Measurements from ENCODE around the gene NEDD8.

- TF ChIP-seq CTCF (IDR thresholded peaks at IDR 0.05) (no peak), EZH2 (IDR thresholded peaks at IDR 0.05; ENCODE audit: borderline replicate concordance, insufficient read depth, low read depth, low read length, poor library complexity, severe bottlenecking) (no peak)
Observed at GRCh38 chr14:24269910-24270536, 37.9 kb upstream of the NEDD8 start.
